PC-9 (cell line): Measurements from ENCODE around the gene KIF27. TPM values are rescaled to one million over a fixed set of nuclear protein-coding genes. Genes with fewer than 3 reads are reported as not detected.
"Not testable (repeated sequence)": the region's sequence is repeated elsewhere in the genome, so short reads cannot be mapped to it uniquely, and the experiment has no call there.

ENCODE experiments used
- BruUV-seq: library from RNA; stranded (reverse); fragments of 400-500 nt; replicated peaks from 2 replicates; lab custom pipeline; 2021; lab: Mats Ljungman, UMichigan
- CTCF ChIA-PET: fragments of 300-600 bp; sonication (Branson Sonifier 250); formaldehyde crosslinking; loops from one replicate; lab custom pipeline; 2022; ENCODE audit warnings: antibody characterized with exemption; lab: Charles Lee
- POLR2A ChIA-PET: fragments of 300-600 bp; sonication (Branson Sonifier 250); formaldehyde crosslinking; loops from one replicate; lab custom pipeline; 2022; ENCODE audit warnings: antibody characterized with exemption; ENCODE audit not compliant: unreplicated experiment; lab: Charles Lee
- DNase-seq, 2 experiments: peaks; one replicate each; pipeline versions ENCODE4 v3.0.0 to v3.0.0-alpha.2; 2015 to 2022; ENCODE audit warnings: mixed read lengths in 1 of 2
- H2AFZ ChIP-seq: fragments of 200-600 bp; sonication (generic); 2 replicates; pipeline ENCODE4 v1.8.1; 2017; ENCODE audit warnings: antibody characterized with exemption
- H3F3A ChIP-seq: fragments of 200-600 bp; sonication (generic); 2 replicates; pipeline ENCODE4 v1.8.1; 2017; ENCODE audit warnings: antibody characterized with exemption, mild to moderate bottlenecking, low read depth; ENCODE audit not compliant: insufficient read depth
- H3K27ac ChIP-seq: fragments of 200-600 bp; sonication (generic); 2 replicates; pipeline ENCODE4 v1.6.1; 2016; ENCODE audit warnings: mixed run types
- H3K27me3 ChIP-seq: fragments of 200-600 bp; sonication (generic); 2 replicates; pipeline ENCODE4 v1.6.1; 2016; ENCODE audit warnings: low read depth, mixed run types; ENCODE audit not compliant: insufficient read depth
- H3K36me3 ChIP-seq: fragments of 200-600 bp; sonication (generic); 2 replicates; pipeline ENCODE4 v1.6.1; 2016; ENCODE audit warnings: low read depth, mixed run types
- H3K4me1 ChIP-seq: fragments of 200-600 bp; sonication (generic); replicated peaks from 2 replicates; pipeline ENCODE4 v1.6.1; 2016; ENCODE audit warnings: mixed run types; ENCODE audit not compliant: insufficient read depth
- H3K4me2 ChIP-seq: fragments of 200-600 bp; sonication (generic); 2 replicates; pipeline ENCODE4 v1.6.1; 2017; ENCODE audit warnings: mixed run types
- H3K4me3 ChIP-seq: fragments of 200-600 bp; sonication (generic); 2 replicates; pipeline ENCODE4 v1.6.1; 2016; ENCODE audit warnings: mixed run types
- H3K79me2 ChIP-seq: fragments of 200-600 bp; sonication (generic); 2 replicates; pipeline ENCODE4 v1.6.1; 2017; ENCODE audit warnings: low read depth, mixed run types
- H3K9me2 ChIP-seq: fragments of 200-600 bp; sonication (generic); 2 replicates; pipeline ENCODE4 v1.8.1; 2017; ENCODE audit warnings: mild to moderate bottlenecking; ENCODE audit not compliant: insufficient read depth
- H3K9me3 ChIP-seq: fragments of 200-600 bp; sonication (generic); 2 replicates; pipeline ENCODE4 v1.8.1; 2016; ENCODE audit warnings: low read depth; ENCODE audit not compliant: insufficient read depth
- H4K20me1 ChIP-seq: fragments of 200-600 bp; sonication (generic); 2 replicates; pipeline ENCODE4 v1.8.1; 2017; ENCODE audit not compliant: insufficient read depth
- CTCF ChIP-seq: fragments of 200-600 bp; sonication (generic); conservative IDR thresholded peaks from 2 replicates; pipeline ENCODE4 v1.6.1; 2017; ENCODE audit warnings: mixed run types, antibody characterized with exemption, mild to moderate bottlenecking, moderate library complexity
- intact Hi-C: fragments of 100-400 bp; cut with micrococcal nuclease; formaldehyde crosslinking; loops from one replicate; pipeline ENCODE4 v1.10.0; 2022; ENCODE audit not compliant: unreplicated experiment
- total RNA-seq: library from RNA; stranded (reverse); gene quantifications from 2 replicates; pipeline ENCODE4 v1.2.3, GENCODE V29; 2021

KIF27 gene
- total RNA-seq, 1 experiment from 2014 or later: 13.3 TPM

DNA sequence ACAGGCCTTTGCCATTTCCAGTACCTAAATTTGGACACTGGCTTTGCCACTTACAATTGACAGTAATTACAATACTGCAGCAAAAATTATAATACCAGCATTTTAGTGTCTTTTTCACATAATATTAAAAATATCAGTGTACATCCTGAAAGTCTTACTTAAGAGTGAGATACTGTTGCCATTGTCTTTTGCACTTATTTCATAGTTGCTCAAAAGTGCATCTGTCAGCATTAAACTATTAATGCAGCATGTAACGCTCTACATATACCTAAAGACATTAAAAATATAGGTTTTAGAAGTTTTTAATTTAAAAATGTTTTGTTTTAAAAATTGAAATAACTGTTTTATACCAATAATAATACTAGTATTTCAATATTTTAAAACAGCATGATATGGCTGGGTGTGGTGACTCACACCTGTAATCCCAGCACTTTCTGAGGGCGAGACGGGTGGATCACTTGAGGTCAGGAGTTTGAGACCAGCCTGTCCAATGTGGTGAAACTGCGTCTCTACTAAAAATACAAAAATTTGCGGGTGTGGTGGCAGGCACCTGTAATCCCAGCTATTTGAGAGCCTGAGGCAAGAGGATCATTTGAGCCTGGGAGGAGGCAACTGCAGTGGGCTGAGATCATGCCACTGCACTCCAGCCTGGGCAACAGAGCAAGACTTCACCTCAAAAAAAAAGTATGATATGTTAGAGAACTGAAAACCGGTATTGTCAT, 39.4 kb downstream of the KIF27 start:
- intact Hi-C loops, H3K79me2 ChIP-seq, H3K36me3 ChIP-seq, POLR2A ChIA-PET, CTCF ChIA-PET, H3K4me2 ChIP-seq, H3K9me3 ChIP-seq, H3K27me3 ChIP-seq, H3K27ac ChIP-seq, BruUV-seq, H3K9me2 ChIP-seq, H4K20me1 ChIP-seq, H2AFZ ChIP-seq, H3K4me3 ChIP-seq, H3F3A ChIP-seq: not testable (repeated sequence)
- DNase-seq: peak in 1 of 2 experiments; percentile 15
- peaks cover 18% of the 10 kb centered on the region; the same call in 1 of the 2 replicates for H3K4me1 ChIP-seq

DNA sequence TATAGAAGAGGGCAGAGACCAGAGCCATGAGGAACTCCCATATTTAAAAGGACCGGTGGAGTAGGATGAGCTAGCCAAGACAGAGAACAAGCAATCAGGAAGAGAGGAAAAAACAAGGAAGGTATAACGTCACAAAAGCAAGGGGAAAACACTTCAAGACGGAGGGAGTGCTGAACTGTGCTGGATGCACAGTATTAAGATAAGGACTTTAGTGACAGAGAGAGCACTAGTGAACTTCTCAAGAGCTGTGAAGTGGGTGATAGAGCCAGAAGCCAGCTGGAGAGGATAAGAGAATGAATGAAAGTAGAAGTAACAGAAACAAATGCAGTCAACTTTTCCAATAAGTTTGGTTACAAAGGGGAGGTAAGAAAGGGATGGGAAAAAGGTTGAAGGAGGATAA, 45.7 kb downstream of the KIF27 start:
- POLR2A ChIA-PET, H2AFZ ChIP-seq, H3K4me3 ChIP-seq, DNase-seq, H3K36me3 ChIP-seq, intact Hi-C loops, CTCF ChIA-PET, BruUV-seq, H4K20me1 ChIP-seq, H3K4me2 ChIP-seq, H3K4me1 ChIP-seq, H3K9me2 ChIP-seq, H3K79me2 ChIP-seq, H3K27me3 ChIP-seq, H3K27ac ChIP-seq, H3K9me3 ChIP-seq, H3F3A ChIP-seq: not testable (repeated sequence)

- H4K20me1 ChIP-seq, POLR2A ChIA-PET, intact Hi-C loops, H3F3A ChIP-seq, H3K79me2 ChIP-seq, H3K27me3 ChIP-seq, H3K9me3 ChIP-seq, H3K4me1 ChIP-seq, CTCF ChIA-PET, H2AFZ ChIP-seq, H3K27ac ChIP-seq, BruUV-seq, DNase-seq, H3K4me3 ChIP-seq, H3K36me3 ChIP-seq, H3K9me2 ChIP-seq, H3K4me2 ChIP-seq: not testable (repeated sequence)
These were observed 71.3 kb downstream of the KIF27 start for GRCh38 chr9:83849895-83850294.

- H2AFZ ChIP-seq, DNase-seq, H3K4me2 ChIP-seq, H3F3A ChIP-seq, H3K36me3 ChIP-seq, H3K27me3 ChIP-seq, H3K4me3 ChIP-seq, H3K4me1 ChIP-seq, H3K27ac ChIP-seq, POLR2A ChIA-PET, CTCF ChIA-PET, BruUV-seq, H3K9me3 ChIP-seq, H3K79me2 ChIP-seq, H4K20me1 ChIP-seq, H3K9me2 ChIP-seq: not testable (repeated sequence)
- peak; percentile 54 for TF ChIP-seq CTCF
- intact Hi-C loops: loop anchor here (5.0 kb wide), 1 partner anchor 480 kb away; no protein-coding TSS in a partner anchor
These were observed 84.1 kb downstream of the KIF27 start for GRCh38 chr9:83837070-83837643.

- H2AFZ ChIP-seq, POLR2A ChIA-PET, H3K9me3 ChIP-seq, H3K4me3 ChIP-seq, H3K79me2 ChIP-seq, intact Hi-C loops, H3K27me3 ChIP-seq, H3K36me3 ChIP-seq, H3K4me1 ChIP-seq, H3F3A ChIP-seq, H3K4me2 ChIP-seq, DNase-seq, BruUV-seq, H3K27ac ChIP-seq, CTCF ChIA-PET, H4K20me1 ChIP-seq, H3K9me2 ChIP-seq: not testable (repeated sequence)
These were observed 90.7 kb downstream of the KIF27 start for GRCh38 chr9:83830426-83831071.

- H3K4me2 ChIP-seq, CTCF ChIA-PET: not testable (repeated sequence)
These were observed 96.1 kb downstream of the KIF27 start for GRCh38 chr9:83824986-83825623.

More at GRCh38 chr9:83824986-83825623, 96.1 kb downstream of the KIF27 start:
- BruUV-seq, H3K4me3 ChIP-seq, H3K9me2 ChIP-seq, POLR2A ChIA-PET, H3K4me1 ChIP-seq, H4K20me1 ChIP-seq, H3K36me3 ChIP-seq, H3K27me3 ChIP-seq, H2AFZ ChIP-seq, H3F3A ChIP-seq, H3K9me3 ChIP-seq, H3K79me2 ChIP-seq, DNase-seq, intact Hi-C loops, H3K27ac ChIP-seq: not testable (repeated sequence)
